Caki2 (cell line): Measurements from ENCODE around the gene BTBD17. TPM values are rescaled to one million over a fixed set of nuclear protein-coding genes. Genes with fewer than 3 reads are reported as not detected.

Experiments
- DNase-seq: peaks from one replicate; pipeline ENCODE4 v3.0.0-alpha.2; 2015; ENCODE audit warnings: low read depth
- in situ Hi-C: cut with HindIII; loops from 2 replicates; pipeline ENCODE4 v1.10.0; 2016; ENCODE audit warnings: low sequenced_read_pairs, low pct_unique_long_range_greater_than_20kb, mixed read lengths
- total RNA-seq: library from RNA; depleted of rRNA; stranded (reverse); fragments of >200 nt; shearing (Covaris generic); gene quantifications from 2 replicates; pipeline ENCODE4 v1.2.3, GENCODE V29; 2014; ENCODE audit warnings: low replicate concordance

BTBD17 gene
- total RNA-seq, 1 experiment from 2014 or later: not detected

DNA sequence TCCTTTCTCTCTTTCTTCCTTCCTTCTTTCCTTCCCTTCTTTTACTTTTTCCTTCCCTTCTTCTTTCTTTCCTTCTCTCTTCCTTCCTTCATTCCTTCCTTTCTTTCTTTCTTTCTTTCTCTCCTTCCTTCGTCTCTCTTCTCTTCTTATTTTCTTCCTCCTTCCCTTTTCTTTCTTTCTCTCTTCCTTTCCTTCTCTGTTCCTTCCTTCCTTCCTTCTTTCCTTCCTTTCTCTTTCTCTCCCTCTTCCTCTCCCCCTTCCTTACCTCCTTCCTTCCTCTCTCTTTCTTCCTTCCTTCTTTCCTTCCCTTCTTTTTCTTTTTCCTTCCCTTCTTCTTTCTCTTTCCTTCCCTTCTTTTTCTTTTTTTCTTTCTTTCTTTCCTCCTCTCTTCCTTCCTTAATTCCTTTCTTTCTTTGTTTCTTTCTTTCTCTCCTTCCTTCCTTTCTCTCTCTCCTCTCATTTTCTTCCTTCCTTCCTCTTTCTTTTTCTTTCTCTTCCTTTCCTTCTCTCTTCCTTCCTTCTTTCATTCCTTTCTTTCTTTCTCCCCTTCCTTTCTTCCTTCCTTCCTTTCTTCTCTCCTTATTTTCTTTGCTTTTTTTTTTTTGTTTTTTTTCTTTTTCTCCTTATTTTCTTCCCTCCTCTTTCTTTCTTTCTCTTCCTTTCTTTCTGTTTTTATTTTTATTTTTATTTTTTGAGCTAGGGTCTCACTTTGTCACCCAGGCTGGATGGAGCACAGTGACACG, 28.4 kb upstream of the BTBD17 start:
- in situ Hi-C loops: no loop called here
- no peak for DNase-seq

DNA sequence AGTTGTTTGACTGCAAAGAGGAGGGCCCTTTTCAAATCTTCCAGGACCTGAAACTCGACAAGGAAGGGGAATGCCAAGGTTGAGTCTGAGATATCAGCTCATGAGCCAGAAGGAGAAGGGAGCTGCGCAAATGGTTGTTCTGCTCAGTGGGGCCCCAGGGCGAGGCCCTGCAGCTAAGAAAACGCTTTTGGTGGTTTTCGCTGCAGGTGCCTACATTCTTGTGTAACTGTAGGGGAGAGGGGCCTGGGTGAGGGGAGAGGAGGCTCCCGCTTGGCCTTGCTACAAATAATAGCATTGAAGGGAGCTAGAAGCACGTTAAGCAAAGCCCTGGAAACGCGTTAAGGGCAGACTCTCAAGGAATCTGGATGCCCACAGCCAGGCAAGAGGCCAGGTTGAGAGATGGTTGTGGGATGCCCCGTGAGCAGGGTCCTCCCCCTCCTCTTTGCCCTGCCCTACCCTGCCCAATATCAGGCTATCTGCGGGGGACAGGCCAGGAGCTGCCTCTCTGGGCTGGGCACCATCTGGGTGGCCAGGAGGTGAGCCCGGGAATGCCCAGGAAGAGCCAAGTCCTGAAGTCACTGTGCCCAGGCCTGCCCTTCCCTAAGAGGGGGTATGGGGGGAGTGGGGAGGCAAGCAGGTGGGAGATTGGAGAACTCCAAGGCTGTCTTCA, 27.6 kb upstream of the BTBD17 start:
- in situ Hi-C loops: no loop called here

DNA sequence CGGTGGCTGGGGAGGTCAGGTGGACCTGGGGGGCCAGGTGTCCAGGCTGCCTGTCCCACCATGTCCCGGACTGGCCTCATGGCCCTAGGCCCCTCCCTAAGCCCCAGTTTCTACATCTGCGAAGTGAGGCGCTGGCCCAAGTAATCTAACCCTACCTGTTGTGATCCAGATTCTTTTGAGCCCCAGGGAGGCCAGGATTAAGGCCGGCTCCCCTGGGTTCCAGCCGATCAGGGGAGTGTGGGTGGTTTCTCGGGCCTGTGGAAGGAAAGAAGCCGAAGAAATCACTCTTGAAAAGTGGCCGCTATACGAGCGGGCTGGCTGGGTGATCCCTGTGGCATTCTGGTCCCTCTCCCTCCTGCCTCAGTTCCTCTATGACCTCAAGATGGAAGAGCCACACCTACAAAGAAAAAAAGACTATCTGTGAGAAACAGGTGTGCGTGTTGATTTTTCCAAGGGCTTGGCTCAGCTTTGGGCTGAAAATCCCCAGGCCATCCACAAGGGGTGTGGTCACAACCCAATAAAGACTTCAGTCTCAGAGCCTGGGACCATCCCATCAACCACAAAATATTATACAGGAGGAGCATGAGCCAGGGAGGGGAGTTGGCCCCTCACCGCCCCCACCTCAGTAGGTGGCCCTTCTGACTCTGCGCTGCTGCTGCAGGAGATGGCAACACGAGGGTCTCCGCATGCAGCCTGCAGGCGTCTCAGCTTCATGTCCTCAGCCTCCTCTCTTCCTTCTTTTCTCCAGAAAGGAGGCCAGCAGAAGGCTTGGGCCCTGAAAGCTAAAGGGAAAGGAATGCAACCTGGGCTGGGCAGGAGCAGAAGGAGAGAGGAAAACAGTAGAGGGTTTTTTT, 25.9 kb upstream of the BTBD17 start:
- in situ Hi-C loops: no loop called here
- DNase-seq: no peak

More for the DNA sequence above, 27.6 kb upstream of the BTBD17 start:
- no peak for DNase-seq

DNA sequence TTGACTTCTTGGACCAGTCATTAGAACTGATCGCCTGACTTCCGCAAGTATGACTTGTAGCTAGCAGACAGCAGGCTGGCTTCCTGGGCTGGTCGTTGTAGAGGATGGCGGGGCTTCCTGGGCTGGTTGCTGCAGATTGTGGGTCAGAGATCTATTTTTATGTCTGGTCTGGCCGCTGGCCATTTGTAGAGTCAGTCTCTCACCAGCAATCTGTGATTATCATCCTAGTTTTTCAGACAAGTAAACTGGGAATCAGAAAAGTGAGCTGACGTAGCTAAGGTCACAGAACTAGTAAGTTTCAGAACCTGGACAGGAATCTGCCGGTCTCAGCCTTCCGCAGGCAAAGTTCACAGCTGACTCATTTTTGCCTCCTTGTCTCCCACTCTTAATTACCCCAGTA, 24.7 kb upstream of the BTBD17 start:
- in situ Hi-C loops: no loop called here
- no peak for DNase-seq

DNA sequence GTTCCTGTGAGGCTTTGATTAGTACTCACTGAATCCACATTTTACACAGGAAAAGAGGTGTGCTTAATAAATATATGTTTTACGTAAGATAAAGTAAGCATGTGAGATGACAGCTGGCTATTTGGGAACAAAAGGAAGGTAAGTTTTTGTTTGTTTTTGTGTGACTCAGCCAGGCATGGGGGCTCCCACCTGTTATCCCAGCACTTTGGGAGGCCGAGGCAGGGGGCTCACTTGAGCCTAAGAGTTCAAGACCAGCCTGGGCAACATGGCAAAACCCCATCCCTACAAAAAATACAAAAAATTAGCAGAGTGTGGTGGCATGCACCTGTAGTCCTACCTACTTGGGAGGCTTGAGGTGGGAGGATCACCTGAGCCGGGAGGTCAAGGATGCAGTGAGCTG, 23.5 kb upstream of the BTBD17 start:
- in situ Hi-C loops: no loop called here
- no peak for DNase-seq

DNA sequence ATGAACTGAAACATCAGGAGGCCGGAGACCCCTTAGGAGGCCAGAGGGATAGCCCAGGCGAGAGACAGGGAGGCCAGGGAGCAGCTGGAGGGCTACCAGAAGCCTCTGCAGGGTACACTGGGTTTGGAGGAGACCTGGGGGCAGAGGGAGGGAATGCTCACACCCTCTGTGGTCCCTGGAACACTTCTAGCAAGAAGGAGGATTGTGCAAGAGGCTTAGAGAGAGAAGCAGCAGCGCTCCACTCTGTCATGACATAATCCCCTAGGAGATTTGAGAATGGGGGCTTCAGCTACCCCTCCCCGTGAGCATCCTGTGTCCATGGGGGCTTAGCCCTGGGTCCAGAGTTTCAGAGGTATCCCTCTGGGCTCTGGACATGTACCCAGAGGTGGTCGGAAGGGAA, 21.5 kb upstream of the BTBD17 start:
- DNase-seq: no peak
- in situ Hi-C loops: no loop called here

DNA sequence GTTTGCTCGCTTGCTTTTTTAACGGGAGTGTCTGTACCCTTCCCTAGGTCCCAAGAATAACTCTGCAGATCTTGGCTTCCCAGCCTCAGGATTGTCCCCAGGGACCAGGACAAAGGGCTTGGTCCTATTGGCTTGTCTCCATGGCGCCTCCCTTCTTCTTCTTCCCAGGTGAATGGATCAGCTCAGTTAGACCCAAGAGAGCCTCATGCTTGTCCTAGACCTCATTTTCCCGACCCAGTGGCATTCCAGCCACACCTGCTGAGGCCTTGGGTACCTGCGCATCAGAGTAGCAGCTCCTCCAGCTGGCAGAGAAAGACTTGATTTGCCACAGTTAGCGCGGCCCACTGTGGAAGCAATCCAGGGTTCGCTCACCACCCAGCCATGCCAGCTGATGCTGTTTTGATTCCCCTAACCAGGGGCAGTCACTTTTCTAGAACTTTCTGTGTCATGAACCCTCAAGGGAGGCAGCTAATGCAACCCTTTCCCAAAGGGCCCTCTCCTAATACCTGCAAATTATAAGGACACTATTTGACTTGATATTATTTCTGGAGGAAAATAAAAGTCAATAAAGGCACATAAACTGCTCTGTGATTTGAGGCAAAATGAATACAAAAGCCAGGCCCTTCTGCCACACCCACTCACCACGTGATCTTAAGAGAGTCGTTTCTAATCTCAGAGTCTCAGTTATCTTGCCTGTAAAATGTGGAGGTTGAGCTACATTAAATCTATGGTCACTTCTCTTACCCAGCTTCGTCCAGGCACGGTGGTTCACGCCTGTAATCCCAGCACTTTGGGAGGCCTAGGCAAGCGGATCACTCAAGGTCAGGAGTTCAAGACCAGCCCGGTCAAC, 19.5 kb upstream of the BTBD17 start:
- DNase-seq: no peak
- in situ Hi-C loops: no loop called here

DNA sequence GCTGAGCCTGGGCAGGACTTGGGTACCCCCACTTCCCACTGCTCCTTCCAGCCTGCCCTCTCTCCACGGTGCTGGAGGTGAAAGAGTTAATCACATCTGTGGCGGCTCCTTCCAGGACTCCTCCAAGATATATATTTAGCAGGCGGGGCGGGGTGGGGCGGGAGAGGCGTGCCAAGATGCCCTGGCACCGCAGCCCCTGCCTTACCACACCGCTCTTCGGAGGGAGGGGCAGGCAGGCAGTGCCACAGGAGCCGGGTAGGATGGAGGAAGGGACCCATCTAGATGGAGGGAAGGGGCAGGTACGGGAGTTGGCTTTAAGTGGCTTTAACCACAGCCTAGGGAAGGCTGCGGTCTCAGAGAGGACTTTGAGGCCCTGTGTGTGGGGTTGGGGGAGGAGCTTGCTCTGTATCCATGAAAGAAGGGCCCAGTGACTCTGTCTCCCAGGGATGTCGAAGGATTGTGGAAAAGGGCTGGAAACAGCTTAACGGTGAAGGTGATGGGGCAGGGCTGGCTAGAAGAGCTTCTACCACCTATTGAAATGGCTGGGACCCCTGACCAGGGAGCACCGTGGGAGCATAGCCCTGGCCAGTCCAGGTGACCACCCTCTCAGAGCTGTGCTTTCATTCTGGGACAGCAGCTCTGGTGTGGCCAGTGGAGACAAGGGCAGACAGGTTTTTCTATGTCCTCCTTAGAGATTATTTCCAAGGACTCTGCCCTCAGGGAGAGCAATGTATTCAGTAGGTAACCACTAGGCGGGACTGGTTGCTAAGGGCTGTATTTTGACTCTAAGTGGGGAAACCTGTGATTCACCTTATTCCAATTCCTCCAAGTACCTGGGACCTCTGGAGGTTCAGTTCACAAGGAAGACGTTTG, 18.7 kb upstream of the BTBD17 start:
- DNase-seq: peak; percentile 54
- in situ Hi-C loops: no loop called here

DNA sequence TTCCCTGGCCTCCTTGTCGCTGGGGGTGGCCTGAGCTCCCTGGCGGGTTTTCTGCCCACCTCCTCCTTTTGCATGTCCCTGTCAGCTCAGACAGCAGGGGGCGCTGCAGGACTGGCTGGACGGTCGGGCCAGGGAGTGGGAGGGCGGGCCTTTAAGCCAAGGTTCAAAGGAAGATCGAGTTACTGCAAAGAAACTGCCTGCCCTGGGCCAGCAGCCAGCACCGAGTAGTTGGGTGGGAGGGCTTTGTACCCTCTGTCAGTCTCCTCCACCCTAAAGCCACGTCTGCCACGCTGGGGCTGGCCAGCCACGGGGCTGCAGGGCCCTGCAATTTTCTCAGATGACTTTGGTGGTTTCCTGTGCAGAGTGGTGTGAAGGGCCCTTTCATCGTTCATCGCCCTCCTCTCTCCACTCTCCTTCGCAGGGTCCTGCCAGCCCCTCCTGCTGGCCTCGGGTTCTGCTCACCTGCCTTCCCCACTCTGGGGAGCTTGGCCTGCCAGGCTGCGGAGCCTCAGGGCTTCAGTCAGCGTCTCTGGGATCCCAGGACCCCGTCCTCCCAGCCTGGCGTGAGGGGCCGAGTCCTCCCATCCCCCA, 17.9 kb upstream of the BTBD17 start:
- in situ Hi-C loops: no loop called here

DNA sequence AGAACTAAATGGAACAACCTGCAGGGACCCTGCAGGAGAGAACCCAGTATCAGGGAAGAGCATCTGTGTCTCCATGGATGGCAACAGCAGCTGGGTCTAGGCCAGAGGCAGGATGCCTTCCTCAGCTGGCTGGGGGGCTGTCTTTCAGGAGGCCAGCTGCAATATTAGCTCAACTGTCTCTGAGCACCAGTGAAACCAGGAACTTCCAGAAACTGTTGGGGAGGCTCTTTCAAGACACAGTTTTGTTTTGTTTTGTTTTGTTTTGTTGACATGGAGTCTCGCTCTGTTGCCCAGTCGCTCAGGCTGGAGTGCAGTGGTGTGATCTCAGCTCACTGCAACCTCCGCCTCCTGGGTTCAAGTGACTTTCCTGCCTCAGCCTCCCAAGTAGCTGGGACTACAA, 13.2 kb upstream of the BTBD17 start:
- in situ Hi-C loops: no loop called here
- no peak for DNase-seq

More for the DNA sequence above, 17.9 kb upstream of the BTBD17 start:
- DNase-seq: peak; percentile 78

DNA sequence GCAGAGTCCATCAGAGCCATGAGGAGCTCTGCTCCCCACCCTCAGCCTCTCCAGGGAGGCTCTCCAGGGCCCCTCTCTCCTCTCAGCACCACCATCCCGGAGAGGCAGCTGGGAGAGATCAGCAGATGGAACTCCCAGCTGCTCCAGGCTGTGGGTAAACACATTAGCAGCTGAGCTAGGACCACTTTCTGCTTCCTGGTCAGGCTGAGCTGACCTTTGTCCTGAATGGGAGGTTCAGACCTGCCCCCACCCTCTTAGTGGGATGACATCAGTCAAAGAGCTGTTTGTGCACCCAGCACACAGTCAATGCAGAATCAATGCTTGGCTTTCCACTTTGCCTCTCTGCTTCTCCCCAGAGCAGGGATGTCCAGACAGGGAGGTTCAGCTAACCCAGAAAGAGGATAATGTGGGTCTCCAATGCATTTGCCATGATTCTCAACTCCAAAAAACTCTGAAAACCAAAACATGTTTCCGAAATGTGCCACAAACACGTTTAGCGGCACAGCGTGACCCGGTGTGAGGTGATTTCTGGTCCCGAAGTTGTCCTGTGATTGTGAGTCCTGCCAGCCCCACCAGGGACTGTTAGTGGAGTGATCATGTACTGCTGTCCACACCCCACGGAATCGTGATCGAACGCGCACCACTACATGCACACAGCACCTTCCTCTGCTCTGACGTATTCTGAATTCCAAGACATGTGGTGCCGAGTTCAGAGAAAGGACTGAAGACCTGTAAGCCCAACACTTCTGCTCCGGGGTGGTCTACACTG, 12.4 kb upstream of the BTBD17 start:
- in situ Hi-C loops: no loop called here

DNA sequence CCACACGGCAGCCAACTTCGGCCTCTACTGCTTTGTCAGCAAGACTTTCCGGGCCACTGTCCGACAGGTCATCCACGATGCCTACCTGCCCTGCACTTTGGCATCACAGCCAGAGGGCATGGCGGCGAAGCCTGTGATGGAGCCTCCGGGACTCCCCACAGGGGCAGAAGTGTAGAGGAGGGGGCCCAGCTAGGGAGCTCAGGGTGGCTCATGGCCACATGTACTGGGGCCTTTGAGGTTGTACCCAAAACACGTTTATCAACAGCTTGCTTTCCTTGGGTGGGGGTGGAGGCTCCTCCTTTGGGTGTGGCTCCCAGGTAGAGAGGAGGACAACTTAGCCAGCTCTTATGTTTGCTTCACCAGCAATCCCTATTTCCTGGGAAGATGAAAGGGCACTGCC, 10.8 kb upstream of the BTBD17 start:
- in situ Hi-C loops: no loop called here
- no peak for DNase-seq

More for the DNA sequence above, 12.4 kb upstream of the BTBD17 start:
- DNase-seq: no peak

DNA sequence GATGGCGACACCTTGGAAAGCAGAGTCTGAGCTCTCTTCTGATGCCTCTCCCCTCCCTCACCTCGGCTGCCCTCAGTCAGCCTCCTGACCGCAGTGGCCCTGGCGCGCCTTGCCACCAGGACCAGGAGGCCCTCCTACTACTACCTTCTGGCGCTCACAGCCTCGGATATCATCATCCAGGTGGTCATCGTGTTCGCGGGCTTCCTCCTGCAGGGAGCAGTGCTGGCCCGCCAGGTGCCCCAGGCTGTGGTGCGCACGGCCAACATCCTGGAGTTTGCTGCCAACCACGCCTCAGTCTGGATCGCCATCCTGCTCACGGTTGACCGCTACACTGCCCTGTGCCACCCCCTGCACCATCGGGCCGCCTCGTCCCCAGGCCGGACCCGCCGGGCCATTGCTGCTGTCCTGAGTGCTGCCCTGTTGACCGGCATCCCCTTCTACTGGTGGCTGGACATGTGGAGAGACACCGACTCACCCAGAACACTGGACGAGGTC, 10.0 kb upstream of the BTBD17 start:
- in situ Hi-C loops: no loop called here
- no peak for DNase-seq

DNA sequence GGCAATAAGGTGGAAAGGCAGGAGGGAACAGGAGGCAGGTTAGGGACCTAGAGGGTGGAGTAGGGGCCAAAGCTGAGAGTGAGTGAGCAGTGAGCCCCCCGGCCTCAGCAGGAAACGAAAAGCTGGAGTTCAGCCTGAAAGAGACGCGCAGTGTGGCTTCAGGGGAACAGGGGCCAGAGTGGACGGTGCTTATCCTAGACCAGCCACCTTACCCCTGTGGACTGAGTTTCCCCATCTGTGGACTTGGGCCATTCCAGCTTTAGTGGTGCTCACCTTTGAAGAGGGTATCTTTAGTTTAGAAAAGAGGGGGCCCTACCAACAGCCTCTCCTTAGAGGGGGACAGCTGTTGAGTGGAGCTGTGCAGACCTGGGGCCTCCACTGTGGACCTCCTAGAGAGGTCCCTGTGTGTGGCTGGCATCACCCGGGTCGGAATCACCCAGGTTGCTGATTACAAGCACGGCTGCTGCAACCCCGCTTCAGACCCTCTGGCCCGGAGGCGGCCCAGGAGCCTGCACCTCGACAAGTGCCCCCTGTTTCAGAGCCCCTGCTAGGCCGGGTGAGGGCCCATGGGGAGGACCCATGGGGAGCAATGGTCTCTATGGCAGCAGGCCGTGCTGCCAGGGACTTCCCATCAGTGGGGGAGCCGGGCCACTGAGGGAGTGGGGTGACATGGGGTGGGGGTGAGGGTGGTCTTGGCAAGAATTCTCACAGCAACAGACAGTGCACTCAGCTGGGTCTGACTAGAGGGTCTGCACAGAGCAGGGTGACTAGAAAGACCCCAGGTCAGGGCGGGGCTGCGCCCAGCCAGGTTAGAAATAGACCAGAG, 8.2 kb upstream of the BTBD17 start:
- DNase-seq: no peak
- in situ Hi-C loops: no loop called here

DNA sequence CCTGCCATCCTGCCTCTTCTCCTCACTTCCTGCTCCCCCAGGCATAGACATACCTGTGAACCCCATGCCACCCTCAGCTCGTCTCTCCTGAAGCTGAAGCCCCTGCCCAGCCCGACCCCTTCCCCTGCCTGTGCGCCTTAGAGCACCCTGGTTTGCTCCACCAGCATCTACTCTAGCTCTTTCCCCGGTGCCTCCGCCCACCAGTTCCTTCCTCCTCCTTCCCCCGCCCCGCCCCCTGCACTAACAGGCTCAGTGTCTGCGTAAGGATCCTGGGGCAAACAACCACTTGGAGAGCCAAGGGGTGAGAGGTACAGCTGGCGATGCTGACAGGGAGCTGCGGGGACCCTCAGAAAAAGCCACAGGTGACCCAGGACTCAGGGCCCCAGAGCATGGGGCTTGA, 7.6 kb upstream of the BTBD17 start:
- in situ Hi-C loops: no loop called here
- DNase-seq: no peak
